ENCODE measurements around the gene LRRC47. TPM values are rescaled to one million over a fixed set of nuclear protein-coding genes. Genes with fewer than 3 reads are reported as not detected.

LRRC47 gene
- total and polyA plus RNA-seq, 2 experiments from 2014 or later = 15.1 to 41.9 TPM

- H2AFZ ChIP-seq = no peak overlapping the region
- WGBS, 2 experiments (ENCODE audit: low coverage in 1 of 2, low lambda C conversion rate in 2 of 2, missing lambda C conversion rate in 2 of 2) = 11 to 14% methylated on average over 6 of the region's 6 CpGs
- peaks cover 28% of the 10 kb centered on the region; the same call in 1 of the 2 replicates for H3K36me3 ChIP-seq (ENCODE audit: low read depth)
- H3K9me3 ChIP-seq (ENCODE audit: low read depth) = no peaks in the 10 kb centered on the region
- no peak overlapping the region; the same call in 1 of the 2 replicates for H3K27ac ChIP-seq
- no peak overlapping the region for H3K4me2 ChIP-seq (ENCODE audit: unreplicated experiment)
- peaks cover 10% of the 10 kb centered on the region; the same call in 1 of the 2 replicates for H3K4me1 ChIP-seq (ENCODE audit: insufficient read depth)
- H3K4me3 ChIP-seq = no peak overlapping the region
- no peaks in the 10 kb centered on the region for H3K9me2 ChIP-seq (ENCODE audit: insufficient read depth)
- peaks cover 24% of the 10 kb centered on the region; the same call in 1 of the 2 replicates for H3F3A ChIP-seq (ENCODE audit: insufficient read depth)
- no peaks in the 10 kb centered on the region for H3K27me3 ChIP-seq (replicated peaks; ENCODE audit: insufficient read depth)
- no peaks in the 10 kb centered on the region for H4K20me1 ChIP-seq (ENCODE audit: insufficient read depth)
- TF ChIP-seq EZH2phosphoT487 (IDR thresholded peaks at IDR 0.05; ENCODE audit: insufficient read depth, low read depth) (no peak), EZH2 (IDR thresholded peaks at IDR 0.05; ENCODE audit: insufficient read depth, poor library complexity, severe bottlenecking) (no peak)
- H3K9ac ChIP-seq = no peak overlapping the region
- DNase-seq = peak; percentile 71
- in situ Hi-C loops (cut with MboI) = no loop called here
- no peaks in the 10 kb centered on the region for H3K79me2 ChIP-seq (ENCODE audit: insufficient read depth)
Observed at GRCh38 chr1:3831689-3832088, 35.4 kb upstream of the LRRC47 start.

DNA sequence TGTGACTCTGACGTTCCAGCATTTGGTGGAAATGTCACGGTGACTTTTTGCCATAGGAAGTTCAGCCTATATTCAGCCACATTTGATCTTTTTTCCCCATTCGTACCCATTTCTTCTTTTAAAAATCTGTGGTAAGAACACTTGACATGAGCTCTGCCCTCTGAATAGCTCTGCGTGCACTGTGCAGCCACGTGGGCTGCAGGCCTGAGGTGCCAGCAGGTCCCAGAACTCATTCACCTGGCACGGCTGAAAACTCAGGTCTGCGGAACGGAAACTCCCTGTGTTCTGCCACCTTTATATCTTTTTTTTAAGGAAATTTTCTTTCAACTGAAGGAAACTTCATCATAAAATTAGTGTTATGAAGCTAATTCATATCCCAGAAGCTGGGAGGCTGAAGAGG, 32.1 kb upstream of the LRRC47 start:
- H3K27me3 ChIP-seq (replicated peaks; ENCODE audit: insufficient read depth) = no peaks in the 10 kb centered on the region
- DNase-seq = no peak
- no peak overlapping the region for H3K9ac ChIP-seq
- peaks cover 29% of the 10 kb centered on the region; the same call in 1 of the 2 replicates for H3K36me3 ChIP-seq (ENCODE audit: low read depth)
- no peak for TF ChIP-seq EZH2 (IDR thresholded peaks at IDR 0.05; ENCODE audit: insufficient read depth, poor library complexity, severe bottlenecking)
- TF ChIP-seq EZH2phosphoT487 (IDR thresholded peaks at IDR 0.05; ENCODE audit: insufficient read depth, low read depth) = no peak
- H3K9me2 ChIP-seq (ENCODE audit: insufficient read depth) = no peaks in the 10 kb centered on the region
- H3F3A ChIP-seq (ENCODE audit: insufficient read depth) = peaks cover 19% of the 10 kb centered on the region; the same call in 1 of the 2 replicates
- H3K4me1 ChIP-seq (ENCODE audit: insufficient read depth) = peaks cover 10% of the 10 kb centered on the region; the same call in 1 of the 2 replicates
- H3K27ac ChIP-seq = no peak overlapping the region
- no peaks in the 10 kb centered on the region for H4K20me1 ChIP-seq (ENCODE audit: insufficient read depth)
- no peak overlapping the region for H3K4me2 ChIP-seq (ENCODE audit: unreplicated experiment)
- in situ Hi-C loops (cut with MboI) = no loop called here
- H3K4me3 ChIP-seq = no peak overlapping the region
- H3K79me2 ChIP-seq (ENCODE audit: insufficient read depth) = no peaks in the 10 kb centered on the region
- no peak overlapping the region for H2AFZ ChIP-seq
- no peaks in the 10 kb centered on the region for H3K9me3 ChIP-seq (ENCODE audit: low read depth)
- WGBS, 2 experiments (ENCODE audit: low coverage in 1 of 2, low lambda C conversion rate in 2 of 2, missing lambda C conversion rate in 2 of 2) = 91 to 93% methylated on average over 8 of the region's 8 CpGs

DNA sequence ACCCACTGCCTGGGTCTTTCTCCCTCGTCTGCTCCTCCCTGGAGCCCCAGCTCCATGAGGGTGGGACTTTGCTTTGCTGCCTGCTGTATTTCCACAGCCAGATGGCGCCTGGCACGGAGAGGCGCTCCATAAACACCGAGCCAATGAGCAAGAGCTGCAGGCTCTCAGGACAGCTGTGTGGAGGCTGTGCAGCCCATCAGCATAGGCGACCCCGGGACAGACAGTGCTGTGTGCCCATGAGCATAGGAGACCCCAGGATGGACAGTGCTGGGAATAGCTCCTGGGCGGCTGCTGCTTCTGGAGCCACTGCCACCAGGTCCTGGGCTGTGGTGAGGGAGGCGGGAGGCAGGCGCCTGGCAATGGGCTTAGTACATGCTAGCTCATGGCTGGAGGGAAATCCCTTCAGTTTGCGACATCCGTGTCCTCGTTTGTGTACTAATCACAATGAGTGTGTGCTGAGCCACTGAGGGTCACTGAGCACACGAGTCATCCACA, 31.6 kb upstream of the LRRC47 start:
- H3K36me3 ChIP-seq (ENCODE audit: low read depth) = peaks cover 26% of the 10 kb centered on the region; the same call in 1 of the 2 replicates
- no peak for DNase-seq

DNA sequence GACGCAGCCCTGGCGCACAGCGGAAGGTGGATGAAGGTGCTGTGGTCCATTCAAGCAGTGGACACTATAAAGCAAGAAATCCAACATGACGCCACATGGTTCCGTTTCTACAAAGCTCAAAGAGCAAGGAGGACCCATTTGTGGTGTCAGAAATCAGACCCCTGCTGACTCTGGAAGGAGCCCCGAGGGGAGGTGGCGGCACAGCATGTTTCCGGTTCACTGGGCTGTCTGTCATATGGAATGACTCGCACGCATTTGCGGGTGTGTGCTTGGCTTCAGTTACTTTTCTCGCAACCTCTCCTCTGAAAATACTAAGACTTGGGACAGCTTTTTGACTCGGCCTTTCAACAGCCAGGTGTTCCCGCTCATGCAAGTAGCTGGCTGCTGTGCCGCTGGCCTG, 29.1 kb upstream of the LRRC47 start:
- H3K4me1 ChIP-seq (ENCODE audit: insufficient read depth) = no peaks in the 10 kb centered on the region
- DNase-seq = no peak
- peaks cover 26% of the 10 kb centered on the region; the same call in 1 of the 2 replicates for H3K36me3 ChIP-seq (ENCODE audit: low read depth)
- H3K4me3 ChIP-seq = no peak overlapping the region
- no peak overlapping the region for H2AFZ ChIP-seq
- H3F3A ChIP-seq (ENCODE audit: insufficient read depth) = no peaks in the 10 kb centered on the region
- H3K27ac ChIP-seq = no peak overlapping the region
- TF ChIP-seq EZH2 (IDR thresholded peaks at IDR 0.05; ENCODE audit: insufficient read depth, poor library complexity, severe bottlenecking) = no peak
- no peak for TF ChIP-seq EZH2phosphoT487 (IDR thresholded peaks at IDR 0.05; ENCODE audit: insufficient read depth, low read depth)
- no peak overlapping the region for H3K9ac ChIP-seq
- no peaks in the 10 kb centered on the region for H4K20me1 ChIP-seq (ENCODE audit: insufficient read depth)
- H3K9me2 ChIP-seq (ENCODE audit: insufficient read depth) = no peaks in the 10 kb centered on the region
- no peaks in the 10 kb centered on the region for H3K27me3 ChIP-seq (replicated peaks; ENCODE audit: insufficient read depth)
- WGBS, 2 experiments (ENCODE audit: low coverage in 1 of 2, low lambda C conversion rate in 2 of 2, missing lambda C conversion rate in 2 of 2) = 73 to 77% methylated on average over 15 of the region's 15 CpGs
- in situ Hi-C loops (cut with MboI) = no loop called here
- no peaks in the 10 kb centered on the region for H3K79me2 ChIP-seq (ENCODE audit: insufficient read depth)
- H3K9me3 ChIP-seq (ENCODE audit: low read depth) = no peaks in the 10 kb centered on the region
- no peak overlapping the region for H3K4me2 ChIP-seq (ENCODE audit: unreplicated experiment)

More for the DNA sequence above, 31.6 kb upstream of the LRRC47 start:
- in situ Hi-C loops (cut with MboI) = no loop called here
- Histone ChIP-seq H3K9me3 (ENCODE audit: low read depth) (no peaks in the 10 kb centered on the region), H3K27ac (no peak overlapping the region), H3F3A (ENCODE audit: insufficient read depth) (peaks cover 17% of the 10 kb centered on the region; the same call in 1 of the 2 replicates), H4K20me1 (ENCODE audit: insufficient read depth) (no peaks in the 10 kb centered on the region), H3K79me2 (ENCODE audit: insufficient read depth) (no peaks in the 10 kb centered on the region), H3K27me3 (replicated peaks; ENCODE audit: insufficient read depth) (no peaks in the 10 kb centered on the region), H2AFZ (no peak overlapping the region), H3K4me2 (ENCODE audit: unreplicated experiment) (no peak overlapping the region), H3K4me3 (no peak overlapping the region), H3K9ac (no peak overlapping the region), H3K4me1 (ENCODE audit: insufficient read depth) (peaks cover 10% of the 10 kb centered on the region; the same call in 1 of the 2 replicates), H3K9me2 (ENCODE audit: insufficient read depth) (no peaks in the 10 kb centered on the region)
- 74 to 75% methylated on average over 14 of the region's 14 CpGs for WGBS, 2 experiments (ENCODE audit: low coverage in 1 of 2, low lambda C conversion rate in 2 of 2, missing lambda C conversion rate in 2 of 2)
- TF ChIP-seq EZH2phosphoT487 (IDR thresholded peaks at IDR 0.05; ENCODE audit: insufficient read depth, low read depth) = no peak
- no peak for TF ChIP-seq EZH2 (IDR thresholded peaks at IDR 0.05; ENCODE audit: insufficient read depth, poor library complexity, severe bottlenecking)
